ENCODE measurements around the gene H2BK1.

Gene H2BK1

DNA sequence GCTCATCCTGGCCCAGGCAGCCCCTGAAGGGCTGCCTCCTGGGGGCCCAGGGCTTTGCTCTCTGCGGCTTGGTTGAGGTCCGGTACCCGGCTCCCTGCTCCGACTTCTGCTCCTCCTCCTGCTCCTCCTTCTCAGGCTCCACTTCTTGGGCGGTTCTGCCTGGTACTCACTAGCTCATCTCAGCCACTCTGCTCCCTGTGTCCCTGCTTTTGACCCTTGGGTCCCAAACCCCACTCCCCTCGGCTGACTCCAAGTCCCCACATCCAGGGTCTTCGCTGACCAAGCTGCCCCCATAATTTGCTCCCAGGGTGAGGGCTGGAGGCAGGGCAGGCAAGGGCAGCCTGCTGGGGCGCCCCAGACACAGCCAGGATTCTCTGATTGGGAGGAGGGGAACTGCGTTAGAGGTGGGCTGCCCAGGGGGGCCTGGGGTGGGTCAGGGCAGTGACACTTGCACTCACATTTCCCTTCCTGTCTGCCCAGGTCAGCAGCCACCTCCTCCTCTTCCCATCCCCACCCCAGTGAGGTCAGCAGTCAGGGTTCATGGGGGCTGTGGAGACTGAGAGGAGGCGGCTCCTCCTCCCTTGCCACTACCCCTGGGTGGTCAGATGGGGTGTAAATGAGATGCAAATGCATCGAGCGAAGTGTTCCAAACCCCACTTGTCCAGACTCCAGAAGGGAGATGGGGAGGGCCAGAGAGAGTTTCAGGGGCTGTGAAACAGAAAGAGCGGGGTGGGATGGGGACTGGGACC lies 36.0 kb upstream of the H2BK1 start:
- ChIA-PET CTCF (interaction anchor here (0.7 to 9.7 kb wide), 12 partner anchors 8 to 135 kb away, joined by 3 to 130 read pairs (median 4); partner anchors contain the start of genes ABCF2 and CHPF2), POLR2A (interaction anchor here (0.9 to 1.9 kb wide), 2 partner anchors 19 kb away, joined by 3 to 8 read pairs; partner anchors contain the start of gene ABCF2)
- DNase-seq (ENCODE audit: low read depth, low spot score), result no peak
- TF ChIP-seq, protein P1, sequence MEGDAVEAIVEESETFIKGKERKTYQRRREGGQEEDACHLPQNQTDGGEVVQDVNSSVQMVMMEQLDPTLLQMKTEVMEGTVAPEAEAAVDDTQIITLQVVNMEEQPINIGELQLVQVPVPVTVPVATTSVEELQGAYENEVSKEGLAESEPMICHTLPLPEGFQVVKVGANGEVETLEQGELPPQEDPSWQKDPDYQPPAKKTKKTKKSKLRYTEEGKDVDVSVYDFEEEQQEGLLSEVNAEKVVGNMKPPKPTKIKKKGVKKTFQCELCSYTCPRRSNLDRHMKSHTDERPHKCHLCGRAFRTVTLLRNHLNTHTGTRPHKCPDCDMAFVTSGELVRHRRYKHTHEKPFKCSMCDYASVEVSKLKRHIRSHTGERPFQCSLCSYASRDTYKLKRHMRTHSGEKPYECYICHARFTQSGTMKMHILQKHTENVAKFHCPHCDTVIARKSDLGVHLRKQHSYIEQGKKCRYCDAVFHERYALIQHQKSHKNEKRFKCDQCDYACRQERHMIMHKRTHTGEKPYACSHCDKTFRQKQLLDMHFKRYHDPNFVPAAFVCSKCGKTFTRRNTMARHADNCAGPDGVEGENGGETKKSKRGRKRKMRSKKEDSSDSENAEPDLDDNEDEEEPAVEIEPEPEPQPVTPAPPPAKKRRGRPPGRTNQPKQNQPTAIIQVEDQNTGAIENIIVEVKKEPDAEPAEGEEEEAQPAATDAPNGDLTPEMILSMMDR (IDR thresholded peaks at IDR 0.05; ENCODE audit: insufficient read depth, low read length, missing control alignments), result no peak
- peak overlapping the region; percentile 75 for H3K4me3 ChIP-seq (ENCODE audit: low read depth, low read length)

DNA sequence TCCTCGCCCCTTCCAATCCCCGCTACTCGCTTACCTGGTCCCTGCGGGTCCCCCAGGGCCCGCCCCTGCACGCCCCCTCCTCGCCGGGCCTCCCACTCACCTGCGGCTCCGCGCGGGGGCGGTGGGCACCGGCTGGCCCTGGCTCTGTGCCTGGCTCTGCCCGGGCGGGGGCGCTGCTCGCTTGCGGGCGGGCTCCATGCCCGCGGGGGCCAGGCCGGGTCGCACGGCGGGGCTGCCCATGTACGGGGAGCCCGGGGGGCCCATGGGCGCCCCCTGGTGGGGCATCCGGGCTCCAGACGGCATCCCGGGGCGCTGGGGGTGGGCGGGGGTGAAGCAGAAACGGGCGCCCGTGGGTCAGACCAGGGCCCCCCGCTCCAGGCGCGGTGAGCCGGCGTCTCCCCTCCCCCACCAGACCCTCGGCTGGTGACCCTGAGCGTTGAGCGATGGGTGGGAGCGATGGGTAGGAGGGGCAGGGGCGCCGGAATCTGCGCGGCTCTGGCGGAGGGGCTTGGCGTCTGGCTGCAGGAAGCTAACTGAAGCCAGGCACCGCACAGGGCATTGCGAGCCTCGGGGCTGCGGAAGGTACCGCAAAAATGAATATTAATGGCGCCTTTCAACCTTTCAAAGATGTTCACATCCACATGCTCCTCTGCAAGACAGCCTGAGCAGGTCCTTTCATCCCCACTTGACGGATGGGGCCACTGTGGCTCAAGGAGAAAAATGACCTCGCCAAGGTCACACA lies 35.2 kb upstream of the H2BK1 start:
- ChIA-PET CTCF (interaction anchor here (0.7 to 9.7 kb wide), 15 partner anchors 9 to 134 kb away, joined by 3 to 130 read pairs (median 7); partner anchors contain the start of genes ABCF2 and CHPF2), POLR2A (interaction anchor here (0.9 kb wide), 1 partner anchor 18 kb away, joined by 3 read pairs; the partner anchor contains the start of gene ABCF2)
- TF ChIP-seq, protein P1 (IDR thresholded peaks at IDR 0.05; ENCODE audit: insufficient read depth, low read length, missing control alignments), result peak; percentile 63
- DNase-seq (ENCODE audit: low read depth, low spot score), result no peak
- peak overlapping the region; percentile 75 for H3K4me3 ChIP-seq (ENCODE audit: low read depth, low read length)

DNA sequence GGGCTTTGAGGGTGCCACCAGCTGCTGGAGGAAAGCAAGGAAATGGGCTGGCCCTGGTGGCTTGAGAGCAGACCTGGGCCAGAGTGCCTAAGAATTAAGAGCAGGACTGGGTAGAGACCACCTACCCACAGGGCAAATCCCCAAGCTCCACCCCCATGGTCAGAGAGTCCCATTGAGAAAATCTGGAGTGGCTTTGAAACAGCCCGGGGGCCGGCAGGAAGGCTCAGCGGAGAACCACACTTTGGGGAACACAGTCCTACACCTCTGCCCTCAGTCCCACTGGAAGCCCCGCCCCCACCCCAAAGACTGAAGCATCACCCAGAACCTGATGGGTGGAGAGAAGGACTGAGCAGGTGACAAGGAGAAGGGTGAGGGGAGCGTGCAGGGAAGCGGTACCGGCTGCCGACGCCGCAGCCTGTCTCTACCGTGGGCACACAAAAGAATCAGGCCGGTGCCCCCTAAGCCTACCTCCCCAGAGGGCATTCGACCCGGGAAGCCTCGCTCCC lies 34.6 kb upstream of the H2BK1 start:
- TF ChIP-seq, protein P1 (IDR thresholded peaks at IDR 0.05; ENCODE audit: insufficient read depth, low read length, missing control alignments), result no peak
- POLR2A ChIA-PET, result no interaction called here
- no peak for DNase-seq (ENCODE audit: low read depth, low spot score)
- CTCF ChIA-PET, result interaction anchor here (0.7 to 9.7 kb wide), 25 partner anchors 7 to 160 kb away, joined by 3 to 130 read pairs (median 3); partner anchors contain the start of genes ABCF2 and CHPF2
- peak overlapping the region; percentile 43 for H3K4me3 ChIP-seq (ENCODE audit: low read depth, low read length)

DNA sequence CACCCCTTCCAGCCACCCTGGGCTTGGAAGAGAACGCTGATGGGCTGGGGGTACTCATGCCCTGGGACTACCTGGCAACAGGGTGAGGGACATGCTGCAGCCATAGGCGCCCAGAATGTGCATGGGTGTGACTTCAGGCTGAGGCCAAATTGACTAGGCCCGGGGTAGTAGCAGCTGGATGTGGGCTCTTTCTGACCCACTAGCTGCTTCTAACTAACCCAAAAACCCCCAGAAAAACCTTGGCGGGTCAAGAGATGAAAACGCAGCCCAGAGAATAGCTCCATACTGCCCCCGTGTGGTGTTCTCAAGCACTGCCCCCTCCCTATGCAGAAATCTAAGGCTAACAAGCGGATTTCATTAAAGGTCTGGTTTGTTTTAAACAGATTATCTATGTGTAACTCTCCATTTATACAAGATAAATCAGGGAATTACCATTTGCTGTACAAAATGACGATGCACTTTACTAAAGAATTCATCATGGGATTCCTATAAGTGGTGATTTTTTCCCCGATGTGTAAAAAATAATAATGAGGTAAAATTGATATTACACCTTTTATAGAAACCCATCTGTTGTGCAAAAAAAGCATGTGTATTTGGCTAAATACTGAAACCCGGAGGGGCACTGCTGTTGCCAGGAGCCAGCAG lies 34.0 kb upstream of the H2BK1 start:
- no peak for DNase-seq (ENCODE audit: low read depth, low spot score)

DNA sequence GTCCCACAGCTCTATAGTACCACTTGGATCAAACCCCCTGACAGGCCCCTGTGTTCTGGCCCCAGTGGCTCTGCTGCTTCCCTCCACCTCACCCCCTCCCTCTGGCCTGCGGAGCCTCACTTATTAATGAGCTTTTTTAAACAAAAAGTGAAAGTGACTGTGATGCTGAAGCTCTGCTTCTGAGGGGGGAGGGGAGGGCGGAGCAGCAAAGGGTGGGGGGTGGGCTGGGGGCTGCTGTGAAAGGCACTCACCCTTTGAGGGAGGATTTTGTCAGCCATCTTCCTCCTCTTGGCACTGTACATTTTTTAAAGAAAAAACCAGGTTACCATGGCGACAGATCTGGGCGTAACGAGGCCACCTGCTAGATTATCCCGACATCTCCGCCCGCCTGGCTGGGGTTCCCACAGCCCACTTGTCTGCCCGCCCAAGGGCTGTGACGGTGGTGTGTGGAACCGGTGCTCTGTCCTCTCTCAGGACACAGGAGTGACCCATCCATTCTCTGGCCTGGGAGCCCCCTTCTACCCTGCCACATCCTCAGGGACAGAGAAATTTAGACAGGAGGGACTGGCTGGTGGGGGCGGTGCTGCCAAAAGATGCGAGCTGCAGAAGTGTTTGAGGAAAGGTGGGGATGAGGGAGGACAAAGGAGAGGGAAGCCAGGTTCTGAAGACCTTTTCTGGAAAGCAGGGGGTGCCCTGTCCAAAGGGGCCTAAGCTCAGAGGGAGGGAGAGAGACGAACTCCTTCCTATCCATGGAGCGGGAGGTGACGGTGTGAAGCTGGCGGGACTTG lies 33.3 kb upstream of the H2BK1 start:
- no peak for DNase-seq (ENCODE audit: low read depth, low spot score)
- ChIA-PET POLR2A (interaction anchor here (1.5 to 1.8 kb wide), 3 partner anchors 8 to 16 kb away, joined by 6 to 12 read pairs (median 6); partner anchors contain the start of genes ABCF2 and CHPF2), CTCF (interaction anchor here (0.6 to 9.7 kb wide), 28 partner anchors 9 to 159 kb away, joined by 3 to 130 read pairs (median 4); partner anchors contain the start of genes ABCF2 and CHPF2)
- no peak overlapping the region for H3K4me3 ChIP-seq (ENCODE audit: low read depth, low read length)
- TF ChIP-seq, protein P1 (IDR thresholded peaks at IDR 0.05; ENCODE audit: insufficient read depth, low read length, missing control alignments), result no peak

More for the DNA sequence above, 34.0 kb upstream of the H2BK1 start:
- TF ChIP-seq, protein P1 (IDR thresholded peaks at IDR 0.05; ENCODE audit: insufficient read depth, low read length, missing control alignments), result peak; percentile 76
- peak overlapping the region; percentile 43; the same call in 1 of the 2 replicates for H3K4me3 ChIP-seq (ENCODE audit: low read depth, low read length)
- ChIA-PET CTCF (interaction anchor here (0.6 to 9.7 kb wide), 33 partner anchors 8 to 160 kb away, joined by 3 to 130 read pairs (median 3); partner anchors contain the start of genes ABCF2 and CHPF2), POLR2A (no interaction called here)

Measured in AG04449 (cell line).